Ammon's horn (tissue), 1 donor: ENCODE measurements around the gene GIT1.

Source experiments
- DNase-seq: peaks from one replicate; pipeline ENCODE4 v3.0.0-alpha.2; 2016; ENCODE audit warnings: low spot score

The GIT1 gene, protein sequence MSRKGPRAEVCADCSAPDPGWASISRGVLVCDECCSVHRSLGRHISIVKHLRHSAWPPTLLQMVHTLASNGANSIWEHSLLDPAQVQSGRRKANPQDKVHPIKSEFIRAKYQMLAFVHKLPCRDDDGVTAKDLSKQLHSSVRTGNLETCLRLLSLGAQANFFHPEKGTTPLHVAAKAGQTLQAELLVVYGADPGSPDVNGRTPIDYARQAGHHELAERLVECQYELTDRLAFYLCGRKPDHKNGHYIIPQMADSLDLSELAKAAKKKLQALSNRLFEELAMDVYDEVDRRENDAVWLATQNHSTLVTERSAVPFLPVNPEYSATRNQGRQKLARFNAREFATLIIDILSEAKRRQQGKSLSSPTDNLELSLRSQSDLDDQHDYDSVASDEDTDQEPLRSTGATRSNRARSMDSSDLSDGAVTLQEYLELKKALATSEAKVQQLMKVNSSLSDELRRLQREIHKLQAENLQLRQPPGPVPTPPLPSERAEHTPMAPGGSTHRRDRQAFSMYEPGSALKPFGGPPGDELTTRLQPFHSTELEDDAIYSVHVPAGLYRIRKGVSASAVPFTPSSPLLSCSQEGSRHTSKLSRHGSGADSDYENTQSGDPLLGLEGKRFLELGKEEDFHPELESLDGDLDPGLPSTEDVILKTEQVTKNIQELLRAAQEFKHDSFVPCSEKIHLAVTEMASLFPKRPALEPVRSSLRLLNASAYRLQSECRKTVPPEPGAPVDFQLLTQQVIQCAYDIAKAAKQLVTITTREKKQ

DNA sequence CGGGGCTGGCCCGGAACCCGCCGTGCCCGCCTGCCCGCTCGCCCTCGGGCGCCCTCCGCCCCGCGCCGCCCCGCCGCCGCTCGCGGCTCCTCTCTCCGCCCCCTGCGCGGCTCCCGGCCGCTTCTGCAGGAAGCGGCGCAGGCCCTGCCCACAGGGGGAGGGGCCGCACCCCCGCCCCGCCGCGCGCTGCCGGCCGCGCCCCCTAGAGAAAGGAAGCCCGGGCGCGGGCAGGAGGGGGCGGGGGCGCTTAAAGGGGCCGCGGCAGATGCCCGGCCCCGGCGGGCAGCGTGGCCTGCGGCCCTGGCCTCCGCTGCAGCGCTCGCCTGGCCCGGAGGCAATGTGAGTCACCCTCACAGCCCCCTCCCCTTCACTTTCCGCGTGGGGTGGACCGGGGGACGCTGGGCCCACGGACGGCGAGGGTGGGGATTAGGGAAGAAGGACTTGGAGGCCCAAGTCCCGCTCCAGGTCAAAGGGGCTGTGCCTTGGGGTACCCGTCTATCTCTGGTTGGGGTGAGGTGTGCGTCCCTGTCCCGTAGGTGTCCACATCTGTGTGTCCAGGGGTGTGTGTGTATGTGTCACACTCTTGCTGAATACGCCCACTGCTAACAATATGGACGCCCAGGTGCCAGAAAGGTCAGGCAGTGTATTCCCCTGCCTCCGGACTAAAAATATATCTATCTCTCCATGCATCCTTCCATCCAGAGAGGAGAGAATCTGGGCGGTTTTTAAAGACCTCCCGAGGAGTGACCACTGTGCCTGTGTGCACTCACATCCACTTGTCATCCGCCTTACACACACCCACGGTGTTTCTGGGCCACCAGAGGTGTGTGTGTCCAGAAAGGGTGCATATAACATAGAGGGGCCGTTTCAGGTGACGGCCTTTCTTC is at the start of gene GIT1:
GIT1 (minus strand) TSS at position 125 of the 887 bp plus-strand sequence. CDS start 270 bp downstream, outside the sequence.
- DNase-seq: peak; percentile 89

DNA sequence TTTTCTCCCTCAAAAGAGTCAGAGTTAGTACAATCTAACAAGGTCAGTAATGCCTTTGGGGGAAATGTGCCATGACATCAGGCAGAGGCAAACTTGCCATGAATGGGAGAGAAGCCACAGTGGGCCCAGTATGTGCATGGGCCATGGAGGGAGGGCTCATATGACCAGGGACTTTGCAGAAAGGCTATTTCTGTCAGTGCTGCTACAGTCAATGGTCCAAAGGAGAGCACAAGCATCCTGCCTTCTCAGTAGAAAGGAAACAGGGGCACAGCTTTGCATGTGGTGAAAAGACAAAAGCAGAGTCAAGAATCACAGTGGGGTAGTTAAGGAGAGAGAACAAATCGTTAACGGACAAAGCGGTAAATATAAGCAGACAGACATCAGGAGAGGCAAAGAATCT is 44.4 kb upstream of the GIT1 start:
- DNase-seq: no peak

DNA sequence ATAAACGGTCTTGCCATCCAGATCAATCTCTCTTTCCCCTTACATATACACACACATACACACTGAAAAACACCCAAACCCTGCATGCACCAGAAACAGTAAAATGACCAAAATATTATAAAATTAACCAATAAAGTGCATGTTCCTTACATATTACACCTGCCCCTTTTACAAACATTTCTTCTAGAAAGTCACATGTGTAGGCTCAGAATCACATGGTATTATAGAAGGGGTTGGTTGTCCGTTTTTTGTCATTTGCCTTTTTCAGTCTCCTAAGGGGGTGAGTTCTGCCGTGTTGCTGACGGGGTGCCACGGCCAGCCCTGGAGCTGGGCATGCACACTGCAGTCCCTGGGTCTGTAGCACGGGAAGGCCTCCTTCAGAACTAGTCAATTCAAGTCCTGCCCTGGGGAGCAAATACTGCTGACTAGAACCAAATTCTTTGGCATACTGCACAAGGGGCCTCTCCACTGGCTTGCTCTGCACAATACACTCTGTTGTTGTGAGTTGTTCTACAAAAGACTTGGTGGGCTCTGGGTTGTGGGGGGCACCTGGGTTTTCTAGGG is 41.3 kb upstream of the GIT1 start:
- no peak for DNase-seq

DNA sequence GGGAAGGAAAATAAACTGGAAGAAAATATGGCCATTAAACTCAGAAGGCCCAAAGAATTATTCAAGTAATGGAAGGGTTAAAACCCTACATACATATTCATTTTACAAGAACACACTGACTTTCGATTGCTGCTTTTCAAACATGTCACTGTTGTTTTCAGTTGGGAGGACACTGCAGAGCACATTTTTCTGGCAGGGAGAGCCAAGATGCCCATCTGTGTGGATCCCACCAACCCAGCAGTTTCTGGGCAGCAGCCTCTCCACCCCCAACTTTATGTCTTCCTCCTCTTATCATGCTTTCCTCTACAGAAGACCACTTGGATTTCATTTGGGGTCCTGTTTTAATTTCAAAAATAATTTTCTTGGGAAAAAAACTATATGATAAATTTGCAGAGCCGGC is 40.4 kb upstream of the GIT1 start:
- DNase-seq: no peak

DNA sequence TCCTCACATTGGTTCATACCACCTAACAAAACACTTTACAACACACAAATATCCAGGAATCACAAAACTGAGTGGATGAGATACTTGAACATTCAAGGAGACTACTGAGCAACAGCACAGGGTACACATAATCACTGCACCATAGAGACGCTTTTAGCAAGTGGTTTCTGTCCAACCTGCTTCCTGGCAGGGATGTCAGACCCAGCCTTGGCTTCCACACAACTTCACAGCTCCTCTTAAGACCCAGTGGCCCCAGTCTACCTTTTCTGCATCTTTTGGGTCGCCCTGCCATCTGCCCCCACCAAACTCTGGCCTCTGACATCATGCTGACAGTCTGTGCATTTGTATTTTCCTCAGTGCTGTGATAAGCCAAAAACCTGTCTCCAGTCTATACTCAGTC is 39.2 kb upstream of the GIT1 start:
- no peak for DNase-seq

DNA sequence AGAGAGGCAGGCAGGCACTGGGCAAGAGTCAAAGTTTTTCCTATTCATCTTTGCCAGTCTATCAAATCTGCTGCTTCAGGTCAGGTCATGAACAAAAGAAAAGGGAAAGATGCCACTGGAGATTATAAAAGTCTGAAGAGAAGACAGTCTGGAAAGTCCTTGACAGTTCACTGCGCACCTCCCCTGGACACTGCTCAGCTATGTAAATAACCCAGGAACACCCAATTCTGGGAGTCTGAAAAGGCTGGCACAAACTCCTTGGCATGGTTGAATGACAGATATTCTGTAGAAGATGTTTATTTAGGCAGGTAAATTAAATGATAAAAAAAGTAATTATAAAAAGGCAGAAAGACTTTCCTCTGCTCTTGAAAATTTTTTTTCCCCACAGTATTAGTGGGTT is 38.5 kb upstream of the GIT1 start:
- DNase-seq: no peak

DNA sequence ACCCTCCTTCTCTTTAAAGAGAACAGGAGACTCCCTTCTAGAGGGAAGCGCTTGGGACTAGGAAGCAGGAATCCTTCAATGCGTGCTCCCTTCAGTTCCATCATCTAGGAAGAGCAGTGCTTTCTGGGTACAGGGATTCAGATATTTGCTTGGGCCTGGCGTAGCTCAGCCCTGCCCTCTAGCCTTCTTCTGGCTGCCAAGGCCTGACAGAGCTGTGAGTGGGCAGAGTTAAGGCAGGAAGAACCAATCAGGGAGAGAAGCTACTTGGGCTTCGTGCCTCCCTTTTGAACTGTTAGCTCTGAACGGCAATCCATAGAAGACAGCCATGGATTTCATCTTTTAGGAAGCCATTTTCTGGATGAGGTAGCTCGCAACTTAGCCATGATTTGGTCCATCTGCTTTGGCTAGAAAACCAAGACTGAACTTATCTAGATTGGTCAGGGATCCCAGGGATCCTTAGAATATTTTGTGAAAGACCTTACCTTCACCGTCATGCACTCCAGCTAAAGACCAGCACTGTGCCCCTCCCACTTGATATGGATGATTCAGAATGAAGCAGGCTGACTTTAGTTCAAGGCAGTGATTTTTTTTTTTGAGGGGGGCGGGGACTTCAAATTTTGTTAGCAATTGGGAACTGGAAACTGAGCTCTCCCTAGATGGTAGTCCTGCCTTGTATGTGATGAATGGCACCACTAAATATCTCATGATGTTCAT is 35.7 kb upstream of the GIT1 start:
- DNase-seq: peak; percentile 88

DNA sequence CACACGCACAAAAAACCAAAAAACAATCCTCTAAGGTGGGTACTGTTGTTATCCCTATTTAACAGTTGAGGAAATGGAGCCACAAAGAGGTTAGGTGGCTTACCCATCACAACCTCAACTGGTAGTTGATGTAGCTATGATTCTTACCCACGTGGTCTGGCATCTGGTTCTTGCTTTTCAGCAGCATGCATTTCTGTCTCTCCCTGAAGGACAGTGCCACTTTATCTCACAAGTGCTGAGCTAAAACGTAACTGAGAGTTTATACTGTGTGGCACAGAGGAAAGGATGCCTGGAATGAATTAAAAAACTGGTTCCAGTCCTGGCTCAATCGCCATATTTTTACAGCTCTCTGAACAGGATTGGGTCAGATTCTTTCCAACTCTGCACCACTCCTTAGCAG is 35.1 kb upstream of the GIT1 start:
- DNase-seq: no peak

DNA sequence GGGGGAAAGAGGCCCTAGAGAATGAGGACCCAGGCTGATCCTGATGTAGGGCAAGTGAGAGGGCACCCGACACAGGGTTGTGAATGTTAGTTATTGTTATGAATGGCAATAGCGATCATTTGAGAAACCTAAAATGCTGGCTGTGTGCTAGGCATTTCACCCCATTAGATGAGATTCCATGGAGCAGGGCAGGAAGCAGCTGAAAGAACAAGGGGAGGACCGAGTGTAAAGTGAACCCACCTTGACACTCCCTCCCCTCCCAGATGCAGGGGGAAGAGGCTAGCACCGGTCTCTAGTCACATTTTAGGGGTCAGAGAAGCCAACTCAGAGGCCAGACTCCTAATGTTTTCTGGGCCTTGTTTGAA is 33.8 kb upstream of the GIT1 start:
- DNase-seq: no peak

DNA sequence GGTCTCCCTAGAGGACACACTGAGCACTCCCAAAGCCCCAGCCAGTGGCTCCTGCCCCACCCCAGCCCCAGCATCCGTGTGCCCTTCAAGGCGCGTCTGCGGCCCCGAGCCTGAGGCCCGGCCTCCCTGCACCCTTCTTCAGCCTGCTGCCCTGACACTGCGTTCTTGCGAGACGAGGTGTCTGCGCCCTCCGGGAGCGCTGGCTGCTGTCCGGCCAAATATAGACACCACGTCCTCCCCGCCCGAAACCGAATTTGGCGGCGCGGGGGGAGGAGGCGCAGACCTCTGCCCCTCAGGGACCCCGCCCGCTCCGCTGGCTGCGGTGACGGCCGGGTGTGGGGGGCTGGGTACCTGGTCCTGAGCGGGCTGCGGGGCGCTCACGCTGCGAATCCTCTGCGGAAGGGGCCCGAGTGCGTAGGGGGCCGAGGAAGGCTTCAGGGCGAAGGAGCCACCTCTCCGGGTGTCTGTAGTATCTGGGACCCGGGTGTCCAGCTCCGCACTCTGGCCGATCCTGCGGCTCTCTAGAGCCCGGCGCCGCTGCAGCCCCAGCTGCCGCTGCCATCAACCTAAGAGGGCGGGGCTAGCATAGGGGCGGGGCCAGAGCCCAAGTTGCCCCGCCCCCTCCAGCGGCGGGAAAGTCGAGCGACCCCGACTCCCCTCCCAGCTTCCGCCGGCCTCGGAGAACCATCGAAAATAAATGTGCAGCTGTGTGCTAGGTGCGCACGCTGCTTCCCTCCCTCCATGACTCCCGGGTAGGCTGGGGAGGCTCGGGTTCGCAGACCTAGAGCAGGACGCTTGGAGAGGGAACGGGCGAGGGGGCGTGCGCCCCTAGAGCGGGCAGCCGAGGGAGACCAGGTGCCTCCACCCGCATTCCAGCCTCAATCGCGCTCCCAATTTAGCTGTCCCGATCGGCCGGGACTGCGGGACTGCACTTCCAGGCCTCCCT is 33.2 kb upstream of the GIT1 start, which contains the start of gene CORO6:
CORO6 (minus strand) TSS at position 576 of the 946 bp plus-strand sequence. CDS start 1,491 bp downstream, outside the sequence.
- no peak for DNase-seq

DNA sequence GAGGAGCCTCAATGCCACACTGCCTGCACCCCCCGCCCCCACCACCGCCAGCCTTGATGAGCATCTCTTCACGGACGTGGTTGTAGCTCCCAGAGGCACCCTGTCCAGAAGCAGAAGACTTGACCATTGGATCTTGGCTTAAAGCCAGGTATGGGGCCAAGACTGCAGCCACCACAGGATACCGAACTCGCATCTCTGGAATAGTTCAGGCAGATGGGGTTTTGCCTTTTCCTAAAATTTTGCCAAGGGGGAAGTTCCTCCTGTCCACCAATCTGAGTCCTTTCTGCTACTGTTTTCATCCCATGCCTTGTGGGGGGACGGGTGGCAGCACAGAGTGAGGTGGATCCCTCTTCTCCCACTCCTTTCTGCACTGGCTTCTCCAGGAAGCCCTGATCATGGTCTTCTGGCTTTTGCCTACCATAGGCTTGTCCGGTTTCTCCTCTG is 32.3 kb upstream of the GIT1 start:
- DNase-seq: no peak

DNA sequence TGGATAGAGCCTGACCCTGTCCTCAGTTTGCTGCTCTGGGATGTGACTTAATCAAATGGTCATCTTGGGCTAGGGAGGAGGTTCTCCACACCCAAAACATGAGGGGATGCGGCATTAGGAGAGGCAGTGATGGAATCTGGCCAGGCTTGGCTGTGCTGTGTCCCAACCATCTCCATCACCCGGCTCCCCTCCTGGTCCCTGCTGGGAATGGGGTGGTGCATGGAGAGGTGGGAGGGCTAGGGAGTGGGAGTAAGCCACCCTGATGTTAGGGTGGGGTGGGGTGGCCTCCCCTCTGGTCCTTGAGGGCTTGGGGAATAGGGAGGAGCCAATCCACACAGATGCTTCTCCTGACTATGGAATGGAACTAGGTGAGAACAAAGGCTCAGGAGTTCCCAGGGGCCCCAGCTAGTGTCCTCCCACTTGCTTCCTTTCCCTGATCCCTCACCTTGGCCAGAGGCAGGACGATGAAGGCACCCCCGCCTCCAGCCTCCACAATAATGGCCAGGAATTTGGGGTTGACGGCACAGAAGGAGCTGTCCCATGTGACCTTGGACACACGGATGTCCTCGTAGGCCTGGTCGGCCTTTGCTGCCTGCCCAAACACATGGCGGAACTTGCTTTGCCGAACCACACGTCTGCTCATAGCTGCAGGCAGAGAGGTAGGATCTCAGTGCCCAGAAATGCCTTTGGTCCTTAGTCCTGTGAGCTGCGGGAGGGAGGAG is 31.5 kb upstream of the GIT1 start:
- DNase-seq: no peak

DNA sequence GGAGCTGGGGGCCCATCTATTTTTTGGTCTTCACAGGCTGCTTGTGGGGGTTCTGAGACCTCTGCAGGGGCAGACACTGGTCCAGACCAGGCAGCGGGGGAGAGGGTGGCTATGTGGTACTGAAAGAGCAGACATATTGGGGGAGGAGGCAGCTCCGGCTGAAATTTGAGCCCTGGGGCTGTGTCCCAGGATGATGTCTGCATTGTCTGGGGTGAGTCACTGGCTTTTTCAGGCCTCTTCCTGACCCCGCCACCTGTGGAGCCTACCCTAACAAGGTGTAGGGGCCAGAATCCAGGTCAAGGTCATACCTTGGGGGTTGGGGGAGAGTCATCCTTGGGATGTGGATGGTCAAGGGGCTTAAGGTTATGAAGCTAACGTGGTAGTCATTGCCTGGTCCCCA is 30.8 kb upstream of the GIT1 start:
- DNase-seq: no peak

DNA sequence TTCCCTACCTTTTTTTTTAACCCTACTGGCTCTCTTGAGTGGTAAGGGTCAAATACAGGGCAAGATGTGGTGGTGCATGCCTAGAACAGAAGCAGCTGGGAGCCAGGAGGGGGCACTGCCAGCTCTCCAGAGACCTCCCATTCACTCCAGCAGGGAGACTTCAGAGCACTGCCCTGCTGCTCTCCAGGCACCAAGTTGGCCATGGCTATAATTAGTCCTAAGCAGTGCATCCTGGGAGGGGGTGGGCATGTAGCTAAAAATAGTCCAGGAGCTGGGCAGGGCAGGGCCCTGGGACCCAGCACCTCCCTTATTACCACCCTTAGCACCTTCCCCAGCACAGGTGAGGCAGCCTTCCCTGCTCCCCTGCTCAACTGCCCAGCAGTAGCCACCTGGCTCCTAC is 29.8 kb upstream of the GIT1 start:
- no peak for DNase-seq

DNA sequence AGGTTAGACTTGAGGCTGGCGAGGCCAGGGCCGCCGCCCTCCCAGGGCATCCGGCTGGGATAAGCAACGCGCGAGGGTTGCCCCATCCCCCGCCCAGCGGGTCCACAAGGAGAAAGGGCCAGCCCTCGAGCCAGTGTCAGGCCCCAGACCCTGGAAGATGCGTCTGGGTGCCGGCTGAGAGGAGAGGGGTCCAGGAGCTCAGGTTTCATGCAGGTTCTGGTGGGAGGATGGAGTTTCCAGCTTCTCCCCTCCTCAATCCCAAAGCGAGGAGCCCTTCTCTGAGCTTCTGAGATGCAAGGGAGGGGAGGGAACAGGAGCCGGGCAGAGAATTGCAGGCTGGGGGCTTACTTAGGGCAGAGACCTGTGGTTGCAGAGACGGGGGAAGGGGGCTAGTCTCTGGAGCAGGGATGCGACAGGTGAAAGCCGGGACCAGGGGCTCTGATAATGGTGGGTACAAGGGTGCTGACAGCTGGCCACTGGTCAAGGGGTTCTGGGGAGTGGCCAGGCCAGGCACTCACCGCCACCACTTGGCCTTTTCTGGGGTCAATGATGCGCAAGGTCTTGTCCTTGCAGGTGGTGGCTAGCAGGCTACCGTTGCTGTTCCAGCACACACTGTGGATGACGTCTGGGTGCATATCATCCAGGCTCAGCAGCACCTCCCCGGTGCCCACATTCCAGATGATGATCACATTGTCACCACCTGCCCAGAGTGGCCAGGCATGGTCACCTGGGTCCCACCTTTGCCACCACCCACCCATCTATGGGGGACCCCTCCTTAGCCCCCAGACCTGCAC is 29.0 kb upstream of the GIT1 start:
- DNase-seq: no peak

DNA sequence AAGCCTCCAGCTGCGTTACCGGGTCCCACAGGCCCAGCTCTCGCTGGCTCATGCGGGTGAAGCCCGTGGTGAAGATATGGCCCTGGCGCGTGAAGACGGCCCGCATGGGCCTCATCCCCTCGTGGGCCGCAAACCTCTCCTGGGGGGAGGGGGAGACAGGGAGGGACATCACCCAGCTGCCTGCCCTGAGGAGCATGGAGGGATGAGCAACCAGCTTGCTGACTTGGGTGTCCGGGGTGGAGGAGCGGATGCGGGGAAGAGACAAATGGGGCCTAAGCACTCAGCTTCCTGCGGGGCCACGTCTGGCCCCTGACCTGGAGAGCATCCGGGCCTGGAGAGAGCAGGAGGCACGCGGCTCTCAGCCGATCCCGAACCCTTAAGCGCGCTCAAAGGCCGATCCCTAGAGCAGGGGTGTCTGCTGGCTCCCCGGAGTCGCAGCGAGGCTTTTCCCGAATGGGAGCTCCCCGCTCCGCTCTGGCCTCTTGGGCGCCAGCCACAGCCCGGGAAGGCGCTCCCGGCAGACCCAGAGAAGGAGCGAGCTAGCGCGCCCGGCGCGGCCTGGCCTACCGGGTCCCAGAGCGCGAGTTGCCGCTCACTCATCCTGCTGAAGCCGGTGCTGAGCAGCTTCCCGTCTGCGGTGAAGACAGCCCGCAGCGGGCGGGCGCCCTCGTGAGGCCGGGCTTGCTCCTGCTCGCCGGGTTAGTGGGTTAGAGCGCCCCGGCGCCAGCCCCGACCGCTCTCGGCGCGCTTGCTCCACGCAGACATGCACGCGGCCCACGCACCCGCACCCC is 28.2 kb upstream of the GIT1 start:
- peak; percentile 77 for DNase-seq

DNA sequence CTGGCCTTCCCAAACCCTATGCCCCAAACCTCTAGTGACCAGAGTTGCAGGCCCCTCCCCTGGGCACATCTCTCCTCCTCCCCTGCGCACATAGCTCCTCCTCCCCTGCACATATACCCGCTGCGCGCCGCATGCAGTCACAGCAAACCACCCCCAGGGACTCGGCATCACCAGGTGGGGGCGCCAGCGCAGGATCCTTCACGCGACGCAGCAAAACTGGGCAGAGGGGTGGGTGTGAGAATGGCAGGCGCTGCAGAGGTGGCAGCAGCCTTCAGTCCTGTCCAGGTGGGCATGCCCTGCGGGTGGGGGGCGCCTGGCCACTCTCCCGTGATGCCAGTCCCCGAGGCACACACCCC is 27.7 kb upstream of the GIT1 start:
- DNase-seq: peak; percentile 93
